Activated naive CD8-positive, alpha-beta T cell treated with anti-CD3 and anti-CD28 coated beads for 36 hours (primary cell): ENCODE data around the gene ABTB2. TPM values are rescaled to one million over a fixed set of nuclear protein-coding genes. Genes with fewer than 3 reads are reported as not detected.
"Not testable (repeated sequence)": the region's sequence is repeated elsewhere in the genome, so short reads cannot be mapped to it uniquely, and the experiment has no call there.

ENCODE experiments used
- DNase-seq: peaks from one replicate; pipeline ENCODE4 v3.0.0; 2021
- H3K27ac Mint-ChIP-seq: one replicate; pipeline ENCODE4 v1.8.0; 2022; ENCODE audit warnings: mild to moderate bottlenecking, moderate library complexity, mixed read lengths
- H3K27me3 Mint-ChIP-seq: one replicate; pipeline ENCODE4 v1.8.0; 2022; ENCODE audit warnings: mild to moderate bottlenecking, mixed read lengths
- H3K36me3 Mint-ChIP-seq: one replicate; pipeline ENCODE4 v1.8.0; 2021; ENCODE audit warnings: mild to moderate bottlenecking, mixed read lengths
- H3K4me1 Mint-ChIP-seq: one replicate; pipeline ENCODE4 v1.8.0; 2021; ENCODE audit warnings: mixed read lengths
- H3K4me3 Mint-ChIP-seq: one replicate; pipeline ENCODE4 v1.8.0; 2022; ENCODE audit warnings: mild to moderate bottlenecking, moderate library complexity, mixed read lengths
- H3K9me3 Mint-ChIP-seq: one replicate; pipeline ENCODE4 v1.8.0; 2022; ENCODE audit warnings: mixed read lengths
- total RNA-seq, 2 experiments: library from RNA; stranded (reverse); gene quantifications; one replicate each; pipeline ENCODE4 v1.2.3, GENCODE V29; 2021

Gene ABTB2
- total RNA-seq, 2 experiments from 2014 or later = 1.4 to 1.5 TPM

- H3K4me3 Mint-ChIP-seq = peak overlapping the region; percentile 29
- H3K4me1 Mint-ChIP-seq = peaks cover 53% of the 10 kb centered on the region
- no peaks in the 10 kb centered on the region for H3K9me3 Mint-ChIP-seq
- no peaks in the 10 kb centered on the region for H3K27me3 Mint-ChIP-seq
- peak; percentile 70 for DNase-seq
- H3K36me3 Mint-ChIP-seq = no peaks in the 10 kb centered on the region
- no peak overlapping the region for H3K27ac Mint-ChIP-seq
Measured at GRCh38 chr11:34250732-34251588, 106.8 kb downstream of the ABTB2 start.

- Mint-ChIP-seq H3K36me3 (no peaks in the 10 kb centered on the region), H3K9me3 (no peaks in the 10 kb centered on the region), H3K27ac (no peak overlapping the region), H3K4me3 (no peak overlapping the region), H3K4me1 (peaks cover 61% of the 10 kb centered on the region), H3K27me3 (no peaks in the 10 kb centered on the region)
- no peak for DNase-seq
Measured at GRCh38 chr11:34250211-34250610, 107.6 kb downstream of the ABTB2 start.

GRCh38 chr11:34249439-34249838, 108.4 kb downstream of the ABTB2 start:
- Mint-ChIP-seq H3K27ac (no peak overlapping the region), H3K36me3 (no peaks in the 10 kb centered on the region), H3K4me1 (peaks cover 68% of the 10 kb centered on the region), H3K9me3 (no peaks in the 10 kb centered on the region), H3K4me3 (no peak overlapping the region), H3K27me3 (no peaks in the 10 kb centered on the region)
- DNase-seq = no peak

- H3K4me1 Mint-ChIP-seq = peaks cover 88% of the 10 kb centered on the region
- not testable (repeated sequence) for DNase-seq, H3K4me3 Mint-ChIP-seq, H3K9me3 Mint-ChIP-seq, H3K36me3 Mint-ChIP-seq, H3K27ac Mint-ChIP-seq, H3K27me3 Mint-ChIP-seq
Measured at GRCh38 chr11:34246511-34246910, 111.3 kb downstream of the ABTB2 start.

- Mint-ChIP-seq H3K9me3 (no peaks in the 10 kb centered on the region), H3K4me3 (no peak overlapping the region), H3K36me3 (no peaks in the 10 kb centered on the region), H3K27me3 (no peaks in the 10 kb centered on the region), H3K4me1 (peaks cover 84% of the 10 kb centered on the region), H3K27ac (no peak overlapping the region)
- DNase-seq = no peak
Measured at GRCh38 chr11:34245041-34245440, 112.8 kb downstream of the ABTB2 start.

GRCh38 chr11:34243600-34244464, 114.0 kb downstream of the ABTB2 start:
- Mint-ChIP-seq H3K4me3 (peak overlapping the region; percentile 45), H3K27ac (peak overlapping the region; percentile 66), H3K9me3 (no peaks in the 10 kb centered on the region), H3K4me1 (peaks cover 87% of the 10 kb centered on the region), H3K27me3 (no peaks in the 10 kb centered on the region), H3K36me3 (no peaks in the 10 kb centered on the region)
- peak; percentile 72 for DNase-seq

- Mint-ChIP-seq H3K27ac (no peak overlapping the region), H3K36me3 (no peaks in the 10 kb centered on the region), H3K27me3 (peaks cover 3% of the 10 kb centered on the region), H3K4me3 (no peak overlapping the region), H3K4me1 (peaks cover 72% of the 10 kb centered on the region), H3K9me3 (no peaks in the 10 kb centered on the region)
- no peak for DNase-seq
Measured at GRCh38 chr11:34242037-34242625, 115.7 kb downstream of the ABTB2 start.

GRCh38 chr11:34240150-34240494, 117.7 kb downstream of the ABTB2 start:
- no peak overlapping the region for H3K4me3 Mint-ChIP-seq
- no peak for DNase-seq
- H3K9me3 Mint-ChIP-seq = no peaks in the 10 kb centered on the region
- peaks cover 67% of the 10 kb centered on the region for H3K4me1 Mint-ChIP-seq
- peak overlapping the region; percentile 60 for H3K27ac Mint-ChIP-seq
- H3K36me3 Mint-ChIP-seq = no peaks in the 10 kb centered on the region
- peaks cover 3% of the 10 kb centered on the region for H3K27me3 Mint-ChIP-seq

- Mint-ChIP-seq H3K36me3 (no peaks in the 10 kb centered on the region), H3K4me1 (peaks cover 65% of the 10 kb centered on the region), H3K9me3 (no peaks in the 10 kb centered on the region), H3K27me3 (peaks cover 3% of the 10 kb centered on the region), H3K27ac (peak overlapping the region; percentile 60), H3K4me3 (no peak overlapping the region)
- no peak for DNase-seq
Measured at GRCh38 chr11:34239465-34240149, 118.2 kb downstream of the ABTB2 start.

GRCh38 chr11:34238966-34239365, 118.8 kb downstream of the ABTB2 start:
- no peak for DNase-seq
- H3K4me3 Mint-ChIP-seq = no peak overlapping the region
- no peaks in the 10 kb centered on the region for H3K9me3 Mint-ChIP-seq
- H3K27ac Mint-ChIP-seq = no peak overlapping the region
- H3K4me1 Mint-ChIP-seq = peaks cover 64% of the 10 kb centered on the region
- H3K27me3 Mint-ChIP-seq = peaks cover 3% of the 10 kb centered on the region
- H3K36me3 Mint-ChIP-seq = no peaks in the 10 kb centered on the region

- Mint-ChIP-seq H3K4me1 (peaks cover 63% of the 10 kb centered on the region), H3K36me3 (no peaks in the 10 kb centered on the region), H3K4me3 (no peak overlapping the region), H3K27ac (no peak overlapping the region), H3K9me3 (no peaks in the 10 kb centered on the region), H3K27me3 (peaks cover 3% of the 10 kb centered on the region)
- DNase-seq = no peak
Measured at GRCh38 chr11:34238533-34238932, 119.3 kb downstream of the ABTB2 start.

GRCh38 chr11:34236572-34236971, 121.2 kb downstream of the ABTB2 start:
- no peak overlapping the region for H3K4me3 Mint-ChIP-seq
- H3K27me3 Mint-ChIP-seq = peaks cover 3% of the 10 kb centered on the region
- no peak for DNase-seq
- H3K27ac Mint-ChIP-seq = no peak overlapping the region
- no peaks in the 10 kb centered on the region for H3K36me3 Mint-ChIP-seq
- H3K4me1 Mint-ChIP-seq = peaks cover 59% of the 10 kb centered on the region
- no peaks in the 10 kb centered on the region for H3K9me3 Mint-ChIP-seq

- Mint-ChIP-seq H3K9me3 (no peaks in the 10 kb centered on the region), H3K4me1 (peaks cover 59% of the 10 kb centered on the region), H3K27me3 (peaks cover 3% of the 10 kb centered on the region), H3K27ac (no peak overlapping the region), H3K36me3 (no peaks in the 10 kb centered on the region), H3K4me3 (no peak overlapping the region)
- no peak for DNase-seq
Measured at GRCh38 chr11:34235591-34236071, 122.2 kb downstream of the ABTB2 start.

- no peak for DNase-seq
- Mint-ChIP-seq H3K9me3 (no peaks in the 10 kb centered on the region), H3K4me3 (no peak overlapping the region), H3K4me1 (peaks cover 56% of the 10 kb centered on the region), H3K36me3 (no peaks in the 10 kb centered on the region), H3K27ac (peak overlapping the region; percentile 3), H3K27me3 (peaks cover 3% of the 10 kb centered on the region)
Measured at GRCh38 chr11:34235189-34235588, 122.6 kb downstream of the ABTB2 start.
